Mononuclear cell (primary cell): ENCODE results near the gene CD2. TPM values are rescaled to one million over a fixed set of nuclear protein-coding genes. Genes with fewer than 3 reads are reported as not detected.
"Not testable (repeated sequence)": the region's sequence is repeated elsewhere in the genome, so short reads cannot be mapped to it uniquely, and the experiment has no call there.

Experiments used
- H3K27me3 ChIP-seq: 2 replicates; pipeline ENCODE4 v1.6.0; 2011; ENCODE audit warnings: low read length, control low read depth; ENCODE audit not compliant: insufficient read depth
- H3K4me1 ChIP-seq: 2 replicates; pipeline ENCODE4 v1.5.1; 2011; ENCODE audit warnings: mild to moderate bottlenecking, low read length, control low read depth; ENCODE audit not compliant: insufficient read depth
- H3K4me3 ChIP-seq: 2 replicates; pipeline ENCODE4 v1.5.1; 2011; ENCODE audit warnings: mild to moderate bottlenecking, low read length, moderate library complexity
- H3K9me3 ChIP-seq: 2 replicates; pipeline ENCODE4 v1.5.1; 2011; ENCODE audit warnings: low read depth, mild to moderate bottlenecking, control low read depth, low read length
- total RNA-seq: library from RNA; depleted of rRNA; stranded (reverse); fragments of >200 nt; gene quantifications from one replicate; pipeline ENCODE4 v1.2.3, GENCODE V29; 2012

CD2 gene
- total RNA-seq, 1 donor = 110 TPM

DNA sequence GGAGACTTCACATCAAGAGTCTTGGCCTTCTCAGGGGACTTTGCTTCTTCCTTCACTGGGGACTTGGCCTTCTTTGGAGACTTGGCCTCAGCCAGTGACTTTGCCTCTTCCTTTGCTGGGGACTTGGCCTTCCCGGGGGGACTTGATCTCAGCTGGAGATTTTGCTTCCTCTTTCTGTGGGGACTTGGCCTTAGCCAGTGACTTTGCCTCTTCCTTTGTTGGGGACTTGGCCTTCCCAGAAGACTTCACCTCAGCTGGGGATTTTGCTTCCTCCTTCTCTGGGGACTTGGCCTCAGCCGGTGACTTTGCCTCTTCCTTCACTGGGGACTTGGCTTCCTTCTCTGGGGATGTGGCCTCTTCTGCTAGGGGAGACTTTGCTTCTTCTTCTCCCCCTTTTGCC lies 13.5 kb upstream of the CD2 start:
- Histone ChIP-seq H3K9me3 (peaks cover 25% of the 10 kb centered on the region), H3K4me1 (peaks cover 40% of the 10 kb centered on the region), H3K27me3 (no peaks in the 10 kb centered on the region), H3K4me3 (no peak overlapping the region)

DNA sequence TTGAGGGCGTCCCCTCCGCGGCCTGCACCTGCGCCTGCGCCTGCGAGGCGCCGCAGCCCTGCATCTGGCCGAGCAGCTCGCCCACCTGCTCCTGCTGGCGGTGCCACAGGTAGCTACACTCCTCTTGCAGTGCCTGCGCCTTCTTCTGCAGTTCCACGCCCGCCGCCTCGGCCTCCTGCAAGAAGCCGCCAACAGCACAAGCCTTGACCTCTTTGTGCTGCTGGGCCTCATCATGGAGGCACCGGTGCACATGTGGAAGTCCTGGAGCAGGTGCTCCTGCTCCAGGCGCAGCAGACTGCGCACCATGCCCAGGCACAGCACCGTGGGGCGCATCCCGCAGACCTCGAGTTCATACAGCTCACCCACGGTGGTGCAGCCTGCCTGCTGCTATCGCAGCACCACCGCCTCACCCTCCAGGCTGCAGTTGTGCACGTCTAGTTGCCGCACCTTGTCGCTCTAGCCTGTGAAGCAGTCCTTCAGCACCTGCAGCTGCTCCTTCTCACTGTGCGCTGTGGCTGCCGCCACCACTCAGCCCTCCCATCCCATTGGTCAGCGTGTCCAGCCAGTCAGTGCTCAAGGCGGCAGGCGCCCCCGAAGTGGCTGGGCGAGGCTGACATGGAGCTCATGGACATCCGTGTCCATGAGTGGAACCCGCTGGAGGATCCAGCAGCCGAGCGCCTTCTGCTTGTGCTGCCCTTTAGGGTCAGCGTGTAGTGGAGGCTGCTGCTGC lies 12.2 kb upstream of the CD2 start:
- H3K4me1 ChIP-seq = peaks cover 40% of the 10 kb centered on the region
- no peaks in the 10 kb centered on the region for H3K27me3 ChIP-seq
- H3K4me3 ChIP-seq = no peak overlapping the region
- peaks cover 27% of the 10 kb centered on the region for H3K9me3 ChIP-seq

DNA sequence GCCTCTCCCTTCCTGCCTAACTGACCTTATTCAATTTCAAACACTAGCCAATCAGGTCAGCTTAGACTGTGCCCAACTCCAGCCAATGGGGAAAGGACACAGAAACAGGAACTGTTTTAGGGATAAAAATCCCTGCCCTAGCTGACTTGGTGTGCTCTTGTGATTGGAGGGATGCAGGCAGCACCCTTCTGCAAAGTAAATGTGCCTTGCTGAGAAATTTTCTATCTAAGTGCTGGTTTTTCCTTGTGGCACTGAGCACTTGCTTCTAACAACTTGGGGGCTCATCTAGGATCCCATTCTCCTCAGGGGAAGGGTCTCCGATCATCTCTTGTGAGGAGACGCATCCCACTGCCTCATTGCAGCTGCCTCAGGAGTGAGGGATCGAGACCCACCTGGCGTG lies 10.7 kb upstream of the CD2 start:
- Histone ChIP-seq H3K9me3 (peaks cover 42% of the 10 kb centered on the region), H3K4me3 (no peak overlapping the region), H3K27me3 (no peaks in the 10 kb centered on the region), H3K4me1 (peaks cover 28% of the 10 kb centered on the region)

DNA sequence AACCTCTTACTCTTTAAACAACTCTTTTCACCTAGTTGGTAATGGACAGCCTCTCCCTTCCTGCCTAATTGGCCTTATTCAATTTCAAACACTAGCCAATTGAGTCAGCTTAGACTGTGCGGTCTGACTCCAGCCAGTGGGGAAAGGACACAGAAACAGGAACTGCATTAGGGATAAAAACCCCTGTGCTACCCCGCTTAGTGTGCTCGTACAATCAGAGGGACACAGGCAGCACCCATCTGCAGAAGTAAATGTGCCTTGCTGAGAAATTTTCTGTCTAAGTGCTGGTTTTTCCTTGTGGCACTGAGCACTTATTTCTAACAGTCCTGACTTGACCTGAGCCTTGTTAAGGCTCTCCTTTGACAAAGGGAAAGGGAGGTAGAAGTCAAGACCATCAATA lies 6.0 kb upstream of the CD2 start:
- Histone ChIP-seq H3K27me3 (no peaks in the 10 kb centered on the region), H3K4me1 (peaks cover 18% of the 10 kb centered on the region), H3K9me3 (peaks cover 52% of the 10 kb centered on the region), H3K4me3 (no peak overlapping the region)

DNA sequence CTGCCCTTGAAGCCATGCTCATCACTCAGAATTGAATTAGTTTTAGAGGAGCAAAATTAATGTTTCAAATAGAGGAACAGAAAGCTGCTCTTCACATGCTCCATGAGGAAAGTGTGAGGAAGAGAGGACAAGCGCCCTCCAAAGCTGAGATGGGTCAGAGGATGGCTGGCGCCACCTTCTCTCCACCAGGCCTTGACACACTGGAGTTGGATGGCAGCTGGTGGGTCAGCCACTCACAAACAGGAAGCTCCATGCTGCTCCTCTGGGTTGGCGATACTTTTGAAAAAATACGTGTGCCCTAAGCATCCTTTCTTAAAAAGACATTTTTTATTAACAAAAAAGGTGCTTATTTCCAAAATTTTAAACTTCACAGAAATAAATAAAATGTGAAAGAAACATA lies 3.1 kb upstream of the CD2 start:
- peaks cover 32% of the 10 kb centered on the region for H3K9me3 ChIP-seq
- H3K4me3 ChIP-seq = no peak overlapping the region
- no peaks in the 10 kb centered on the region for H3K27me3 ChIP-seq
- peaks cover 37% of the 10 kb centered on the region for H3K4me1 ChIP-seq

DNA sequence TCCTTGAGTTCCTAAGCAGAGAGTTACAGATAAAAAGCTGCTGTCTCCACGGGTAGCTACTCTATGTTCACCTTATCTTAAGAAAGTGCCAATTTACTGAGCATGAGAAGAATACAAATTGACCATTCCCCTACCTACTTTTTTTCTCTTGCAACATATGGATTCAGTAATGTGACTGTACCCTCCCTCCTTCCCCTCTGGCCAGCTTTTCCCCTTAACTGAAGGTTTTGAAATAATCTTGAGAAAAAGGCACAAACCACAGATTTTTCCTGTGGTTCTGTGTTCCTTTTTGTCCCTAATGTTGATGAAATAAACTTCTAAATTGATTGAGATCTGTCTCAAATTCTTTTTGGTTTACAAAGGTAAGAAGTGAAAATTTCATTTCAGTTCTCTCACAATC lies 2.6 kb upstream of the CD2 start:
- no peak overlapping the region for H3K4me3 ChIP-seq
- peaks cover 32% of the 10 kb centered on the region for H3K9me3 ChIP-seq
- H3K4me1 ChIP-seq = peaks cover 37% of the 10 kb centered on the region
- no peaks in the 10 kb centered on the region for H3K27me3 ChIP-seq

DNA sequence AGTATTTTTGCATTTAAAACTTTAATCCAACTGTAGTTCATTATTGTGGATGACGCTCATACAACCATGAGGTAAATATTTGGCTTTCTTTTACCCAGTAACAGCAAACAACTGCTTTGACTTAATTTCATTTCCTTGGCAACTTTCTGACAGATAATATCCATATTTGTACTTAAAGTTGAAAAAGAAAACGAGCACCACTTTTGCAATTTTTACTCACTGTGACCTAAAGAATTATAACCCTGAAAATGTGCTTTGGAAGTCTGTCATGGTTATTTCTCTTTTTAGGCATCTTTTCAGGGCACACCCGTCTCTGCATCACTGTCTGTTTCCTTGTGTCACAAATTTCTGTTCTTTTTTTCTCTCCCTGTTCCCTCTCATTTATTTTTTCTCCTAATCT lies 918 bp upstream of the CD2 start:
- Histone ChIP-seq H3K9me3 (peaks cover 17% of the 10 kb centered on the region), H3K4me3 (no peak overlapping the region), H3K4me1 (peaks cover 42% of the 10 kb centered on the region), H3K27me3 (no peaks in the 10 kb centered on the region)

DNA sequence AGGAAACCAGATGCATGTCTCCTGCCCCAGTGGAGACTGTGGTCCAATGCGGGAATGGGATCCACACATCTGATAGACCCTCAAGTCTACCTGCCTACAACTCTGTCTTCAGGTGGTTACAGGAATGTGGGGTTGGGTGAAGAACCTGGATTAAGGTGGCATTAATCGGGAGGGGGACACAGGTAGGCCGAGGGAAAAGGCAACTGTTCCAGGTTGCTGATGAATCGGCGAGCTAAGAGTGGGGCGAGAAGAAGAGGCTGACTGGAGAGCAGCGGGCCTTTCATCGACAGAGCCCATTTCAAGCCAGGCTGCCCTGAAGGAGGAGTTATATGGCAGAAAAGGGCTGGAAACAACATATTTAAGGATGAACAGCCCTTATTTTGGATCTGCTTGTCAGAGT lies 836 bp downstream of the CD2 start:
- Histone ChIP-seq H3K4me1 (peaks cover 49% of the 10 kb centered on the region), H3K9me3 (no peaks in the 10 kb centered on the region), H3K4me3 (peak overlapping the region; percentile 54), H3K27me3 (no peaks in the 10 kb centered on the region)

DNA sequence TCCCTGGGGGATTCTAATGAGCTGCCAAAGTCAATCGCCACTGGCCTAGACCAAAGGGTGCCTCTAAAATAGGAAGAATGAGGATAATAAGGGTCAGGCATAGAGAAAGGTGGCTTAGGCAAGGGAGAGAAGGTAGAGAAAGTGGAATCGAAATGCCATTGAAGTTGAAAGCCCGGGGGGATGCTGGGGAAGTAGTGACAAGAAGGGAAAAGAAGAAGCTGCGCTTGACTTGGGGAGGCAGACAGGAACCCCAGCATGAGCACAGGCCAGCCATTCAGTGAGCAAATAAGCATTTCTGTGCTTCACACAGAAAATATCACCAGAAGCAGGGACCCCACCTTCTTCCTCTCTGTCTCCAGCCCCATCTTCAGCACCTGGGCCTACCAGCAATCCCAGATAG lies 1.5 kb downstream of the CD2 start:
- H3K4me3 ChIP-seq = peak overlapping the region; percentile 54
- no peaks in the 10 kb centered on the region for H3K9me3 ChIP-seq
- peaks cover 53% of the 10 kb centered on the region for H3K4me1 ChIP-seq
- H3K27me3 ChIP-seq = no peaks in the 10 kb centered on the region

DNA sequence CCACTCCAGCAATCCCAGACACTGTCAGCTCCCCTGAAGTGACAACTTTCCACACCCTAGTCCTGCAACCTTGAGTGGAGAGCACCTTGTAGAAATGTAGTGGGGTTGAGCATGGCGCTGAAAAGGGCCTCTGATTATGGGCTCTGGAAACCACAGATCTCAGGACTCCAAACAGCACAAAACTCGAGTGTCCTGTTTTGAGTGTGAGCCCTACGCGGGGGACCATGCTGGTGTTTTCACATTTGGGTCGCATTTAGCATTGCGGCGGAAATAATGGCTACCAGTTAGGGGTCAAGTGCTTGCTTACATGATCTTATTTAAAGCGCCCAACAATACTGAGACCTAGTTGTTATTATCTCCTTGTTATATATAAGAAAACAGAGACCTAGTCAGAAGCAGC lies 1.9 kb downstream of the CD2 start:
- not testable (repeated sequence) for H3K9me3 ChIP-seq, H3K27me3 ChIP-seq
- Histone ChIP-seq H3K4me3 (peak overlapping the region; percentile 54), H3K4me1 (peaks cover 53% of the 10 kb centered on the region)

DNA sequence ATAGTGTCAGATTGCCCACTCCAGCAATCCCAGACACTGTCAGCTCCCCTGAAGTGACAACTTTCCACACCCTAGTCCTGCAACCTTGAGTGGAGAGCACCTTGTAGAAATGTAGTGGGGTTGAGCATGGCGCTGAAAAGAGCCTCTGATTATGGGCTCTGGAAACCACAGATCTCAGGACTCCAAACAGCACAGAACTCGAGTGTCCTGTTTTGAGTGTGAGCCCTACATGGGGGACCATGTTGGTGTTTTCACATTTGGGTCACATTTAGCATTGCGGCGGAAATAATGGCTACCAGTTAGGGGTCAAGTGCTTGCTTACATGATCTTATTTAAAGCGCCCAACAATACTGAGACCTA lies 4.2 kb downstream of the CD2 start:
- Histone ChIP-seq H3K4me1 (peaks cover 61% of the 10 kb centered on the region), H3K4me3 (peak overlapping the region; percentile 54)
- H3K27me3 ChIP-seq, H3K9me3 ChIP-seq: not testable (repeated sequence)

DNA sequence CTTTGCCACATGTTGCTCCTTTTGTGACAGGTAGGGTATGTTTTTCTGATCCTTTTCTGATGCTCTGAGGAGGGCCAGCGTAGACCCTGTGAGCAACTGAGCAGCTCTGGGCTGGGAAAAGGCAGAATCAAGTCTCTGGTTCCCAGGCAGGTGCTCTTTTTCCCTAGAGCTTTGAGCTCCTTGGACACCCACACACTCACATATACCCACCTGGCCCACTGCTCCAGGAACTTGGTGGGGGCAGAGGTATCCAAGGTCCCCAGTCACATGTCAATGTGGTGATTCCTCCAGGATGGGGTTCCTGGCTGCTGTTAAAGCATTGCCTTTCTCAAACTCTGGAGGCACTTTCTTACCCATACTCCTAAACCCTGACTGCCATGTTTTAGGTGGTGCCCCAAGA lies 5.4 kb downstream of the CD2 start:
- H3K27me3 ChIP-seq = no peaks in the 10 kb centered on the region
- no peaks in the 10 kb centered on the region for H3K9me3 ChIP-seq
- peaks cover 64% of the 10 kb centered on the region for H3K4me1 ChIP-seq
- peak overlapping the region; percentile 9 for H3K4me3 ChIP-seq

DNA sequence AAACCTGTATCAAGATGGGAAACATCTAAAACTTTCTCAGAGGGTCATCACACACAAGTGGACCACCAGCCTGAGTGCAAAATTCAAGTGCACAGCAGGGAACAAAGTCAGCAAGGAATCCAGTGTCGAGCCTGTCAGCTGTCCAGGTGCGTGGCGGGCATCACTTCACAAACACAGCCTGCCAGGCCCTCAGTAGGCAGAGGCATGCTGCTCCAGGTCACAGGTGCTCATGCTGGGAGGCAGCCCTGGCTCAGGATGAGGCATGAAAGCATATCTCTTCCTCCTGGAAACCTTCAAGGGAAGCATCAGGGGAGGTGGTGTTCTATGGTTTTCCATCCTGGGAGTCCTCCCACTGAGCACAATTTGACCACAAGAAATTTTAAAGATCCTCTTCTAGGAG lies 6.3 kb downstream of the CD2 start:
- no peaks in the 10 kb centered on the region for H3K27me3 ChIP-seq
- peaks cover 65% of the 10 kb centered on the region for H3K4me1 ChIP-seq
- H3K4me3 ChIP-seq = no peak overlapping the region
- no peaks in the 10 kb centered on the region for H3K9me3 ChIP-seq

DNA sequence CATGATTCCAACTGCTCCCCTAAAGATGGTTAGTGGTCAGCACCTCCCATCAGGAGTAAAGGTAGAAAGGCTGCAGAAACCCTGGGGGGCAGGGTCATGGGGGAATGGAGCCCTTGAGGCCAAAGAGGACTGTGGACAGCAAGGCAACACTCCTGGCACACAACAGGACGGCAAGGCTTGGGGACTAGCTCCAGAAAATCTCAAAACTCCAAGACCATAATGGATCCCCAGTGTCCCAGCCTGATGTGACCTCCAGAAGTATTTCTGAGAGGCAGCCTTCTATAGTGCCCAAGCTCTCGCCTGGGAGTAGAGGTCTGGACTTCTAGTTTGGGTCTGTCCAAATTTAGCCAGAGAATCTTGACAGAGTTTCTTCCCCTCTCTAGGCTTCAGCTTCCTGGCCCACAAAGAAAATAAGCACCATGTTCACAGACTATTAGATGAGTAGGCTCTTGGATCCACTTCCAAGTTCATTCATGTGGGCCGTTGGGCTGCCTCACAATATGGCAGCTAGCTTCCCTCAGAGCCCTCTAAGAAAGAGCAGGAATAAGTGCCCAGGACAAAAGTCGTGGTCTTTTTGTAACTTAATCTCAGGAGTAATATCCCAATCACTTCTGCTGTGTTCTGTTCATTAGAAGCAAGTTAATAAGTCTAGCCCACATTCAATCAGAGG lies 6.9 kb downstream of the CD2 start:
- Histone ChIP-seq H3K4me1 (peaks cover 70% of the 10 kb centered on the region), H3K9me3 (no peaks in the 10 kb centered on the region), H3K4me3 (no peak overlapping the region), H3K27me3 (no peaks in the 10 kb centered on the region)

DNA sequence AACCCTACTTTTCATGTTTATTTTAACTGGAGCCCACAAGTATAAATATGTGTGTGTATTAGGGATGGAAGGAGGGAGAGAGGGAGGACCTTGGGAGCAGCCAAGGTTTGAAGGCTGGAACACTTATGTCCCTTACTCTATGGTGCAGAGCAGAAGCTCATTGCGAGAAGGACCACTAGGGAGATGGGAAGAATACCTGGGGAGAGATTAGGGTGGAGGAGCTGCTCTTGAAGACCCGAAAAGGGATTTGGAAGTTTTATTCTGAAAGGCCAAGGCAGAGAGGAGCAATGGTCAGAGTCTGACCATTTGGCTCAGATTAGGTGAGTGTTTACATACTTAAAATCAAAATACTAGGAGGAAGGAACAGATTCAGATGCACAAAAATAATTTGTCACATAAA lies 8.1 kb downstream of the CD2 start:
- no peaks in the 10 kb centered on the region for H3K27me3 ChIP-seq
- no peak overlapping the region for H3K4me3 ChIP-seq
- no peaks in the 10 kb centered on the region for H3K9me3 ChIP-seq
- H3K4me1 ChIP-seq = peaks cover 81% of the 10 kb centered on the region

DNA sequence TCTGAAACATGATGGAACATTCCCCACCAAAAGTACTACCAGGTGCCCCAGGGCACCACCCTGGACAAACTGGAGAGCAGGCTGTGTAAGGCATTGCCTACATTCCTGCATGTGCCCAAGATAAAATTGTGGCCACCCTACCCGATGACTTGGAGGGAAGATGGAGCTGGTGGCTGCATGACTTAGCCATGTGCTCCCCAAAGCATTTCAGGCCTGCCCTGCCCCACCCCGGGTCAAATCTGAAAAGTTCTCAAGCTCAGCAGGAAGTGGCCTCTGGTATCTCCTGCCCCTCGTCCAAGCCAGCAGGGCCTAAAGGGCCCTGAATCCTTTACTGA lies 8.5 kb downstream of the CD2 start:
- Histone ChIP-seq H3K9me3 (no peaks in the 10 kb centered on the region), H3K27me3 (no peaks in the 10 kb centered on the region), H3K4me3 (no peak overlapping the region), H3K4me1 (peaks cover 86% of the 10 kb centered on the region)
